Superior temporal gyrus (tissue), 1 donor: Measurements from ENCODE around the gene VWDE.
"Not testable (repeated sequence)": the region's sequence is repeated elsewhere in the genome, so short reads cannot be mapped to it uniquely, and the experiment has no call there.

Experiments
- DNase-seq: peaks from one replicate; pipeline ENCODE4 v3.0.0-alpha.2; 2016; ENCODE audit errors: extremely low spot score

Gene VWDE

GRCh38 chr7:12403287-12404181 lies at the start of gene VWDE:
Gene VWDE, minus strand, starts transcription at chr7:12403865. Its CDS starts 149 bp downstream, at chr7:12403716.
- DNase-seq = no peak

- not testable (repeated sequence) for DNase-seq
Measured at GRCh38 chr7:12453136-12453535, 49.5 kb upstream of the VWDE start.

- no peak for DNase-seq
Measured at GRCh38 chr7:12450615-12451014, 47.0 kb upstream of the VWDE start.

- no peak for DNase-seq
Measured at GRCh38 chr7:12444785-12445184, 41.1 kb upstream of the VWDE start.

- no peak for DNase-seq
Measured at GRCh38 chr7:12440229-12440628, 36.6 kb upstream of the VWDE start.

- DNase-seq = peak; percentile 33
Measured at GRCh38 chr7:12436896-12437535, 33.4 kb upstream of the VWDE start.

GRCh38 chr7:12436126-12436525 lies 32.5 kb upstream of the VWDE start:
- no peak for DNase-seq

- DNase-seq = no peak
Measured at GRCh38 chr7:12434012-12434642, 30.5 kb upstream of the VWDE start.

- DNase-seq = no peak
Measured at GRCh38 chr7:12431886-12432556, 28.4 kb upstream of the VWDE start.

- DNase-seq = no peak
Measured at GRCh38 chr7:12425311-12425710, 21.6 kb upstream of the VWDE start.

- no peak for DNase-seq
Measured at GRCh38 chr7:12423997-12424745, 20.5 kb upstream of the VWDE start.

GRCh38 chr7:12423355-12423996 lies 19.8 kb upstream of the VWDE start:
- DNase-seq = no peak

- DNase-seq = no peak
Measured at GRCh38 chr7:12422554-12423320, 19.1 kb upstream of the VWDE start.

- no peak for DNase-seq
Measured at GRCh38 chr7:12418452-12418851, 14.8 kb upstream of the VWDE start.

GRCh38 chr7:12415072-12415471 lies 11.4 kb upstream of the VWDE start:
- no peak for DNase-seq

- DNase-seq = no peak
Measured at GRCh38 chr7:12412407-12412806, 8.7 kb upstream of the VWDE start.

- no peak for DNase-seq
Measured at GRCh38 chr7:12410523-12410922, 6.9 kb upstream of the VWDE start.

- no peak for DNase-seq
Measured at GRCh38 chr7:12409097-12409711, 5.5 kb upstream of the VWDE start.

GRCh38 chr7:12407652-12408051 lies 4.0 kb upstream of the VWDE start:
- DNase-seq = not testable (repeated sequence)

- DNase-seq = no peak
Measured at GRCh38 chr7:12402365-12402725, 1.3 kb downstream of the VWDE start.
